GM11168 (cell line): ENCODE results near the gene COL4A2.
"Not testable (repeated sequence)": the region's sequence is repeated elsewhere in the genome, so short reads cannot be mapped to it uniquely, and the experiment has no call there.

Experiments used
- in situ Hi-C: fragments of 300-500 bp; cut with MboI; formaldehyde crosslinking; loops from one replicate; pipeline ENCODE4 v1.12.0; 2022; ENCODE audit warnings: low sequenced_read_pairs; ENCODE audit not compliant: unreplicated experiment

COL4A2 gene

DNA sequence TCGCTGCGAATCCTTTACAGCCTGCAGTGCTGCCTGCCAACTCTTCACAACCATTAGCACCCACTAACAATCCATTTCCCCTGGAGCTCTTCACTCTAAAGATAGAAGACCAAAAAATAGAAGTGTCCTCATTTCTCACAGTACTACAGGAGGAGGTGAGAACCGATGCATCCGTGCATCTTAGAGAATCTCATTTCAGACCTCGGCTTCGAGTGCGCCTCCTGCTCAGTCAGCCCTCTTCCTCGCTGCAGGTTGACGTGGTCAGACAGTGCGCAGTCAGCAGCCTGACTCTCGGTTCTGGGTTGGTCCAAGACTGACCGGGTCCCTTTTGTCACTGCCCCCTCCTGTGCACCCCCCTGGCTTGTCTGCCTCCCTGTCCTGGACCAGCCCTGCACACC is 169.1 kb downstream of the COL4A2 start:
- in situ Hi-C loops: no loop called here

DNA sequence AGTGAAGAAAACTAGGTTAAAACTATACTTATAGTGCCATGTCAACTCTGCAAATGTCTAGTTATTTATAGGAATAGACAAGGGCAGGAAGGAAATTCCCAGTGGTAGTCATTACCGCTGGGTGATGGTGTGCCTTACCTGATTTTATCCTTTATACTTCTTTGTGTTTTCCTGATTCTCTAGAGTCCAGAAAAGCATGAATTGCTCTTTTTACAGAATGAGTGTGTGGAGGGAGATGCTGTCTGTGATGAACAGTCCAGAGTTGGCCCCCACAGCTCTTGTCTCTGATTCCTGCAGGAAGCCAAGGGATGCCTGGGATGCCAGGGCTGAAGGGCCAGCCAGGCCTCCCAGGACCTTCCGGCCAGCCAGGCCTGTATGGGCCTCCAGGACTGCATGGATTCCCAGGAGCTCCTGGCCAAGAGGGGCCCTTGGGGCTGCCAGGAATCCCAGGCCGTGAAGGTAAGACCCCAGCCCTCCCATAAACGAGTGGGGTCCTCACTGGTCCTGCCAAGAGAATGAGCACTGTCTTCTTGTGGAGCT is 170.7 kb downstream of the COL4A2 start:
- in situ Hi-C loops: no loop called here

DNA sequence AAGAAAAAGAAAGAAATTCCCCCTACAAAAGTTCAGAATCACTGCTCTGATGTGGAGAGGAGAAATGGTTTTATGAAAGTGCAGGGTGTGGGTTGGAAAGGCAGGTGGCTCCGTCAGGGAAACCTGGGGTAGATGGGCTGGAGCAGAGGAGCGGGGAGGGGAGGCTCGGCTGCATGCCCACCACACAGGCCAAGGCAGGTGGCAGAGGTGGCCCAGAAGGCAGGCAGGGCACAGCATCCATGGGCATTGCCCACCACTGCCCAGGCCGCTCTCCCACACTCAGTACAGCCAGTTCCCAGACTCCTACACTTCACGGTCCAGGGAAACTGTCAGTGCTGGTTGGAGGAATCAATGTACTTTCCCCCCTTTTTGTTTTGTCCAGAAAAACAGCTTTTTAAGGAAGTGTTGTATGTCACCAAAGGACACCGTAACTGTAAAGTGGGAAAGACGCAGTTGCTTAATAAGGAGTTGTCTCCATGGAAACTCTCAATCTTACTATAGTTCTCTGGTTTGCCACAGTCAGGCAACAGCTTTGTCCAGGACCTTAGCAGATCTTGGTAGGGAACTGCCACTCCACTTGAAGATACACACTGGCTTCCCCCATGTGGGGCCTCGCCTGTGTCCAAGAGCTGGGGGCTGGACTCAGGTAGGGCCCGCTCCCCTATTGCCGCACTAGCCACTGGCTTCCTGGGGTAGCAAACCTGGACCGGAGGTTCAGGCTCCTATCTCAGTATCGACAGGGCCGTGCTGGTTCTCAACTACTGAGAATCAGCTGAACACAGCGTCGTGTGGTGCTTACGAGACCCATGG is 171.5 kb downstream of the COL4A2 start:
- in situ Hi-C loops: no loop called here

DNA sequence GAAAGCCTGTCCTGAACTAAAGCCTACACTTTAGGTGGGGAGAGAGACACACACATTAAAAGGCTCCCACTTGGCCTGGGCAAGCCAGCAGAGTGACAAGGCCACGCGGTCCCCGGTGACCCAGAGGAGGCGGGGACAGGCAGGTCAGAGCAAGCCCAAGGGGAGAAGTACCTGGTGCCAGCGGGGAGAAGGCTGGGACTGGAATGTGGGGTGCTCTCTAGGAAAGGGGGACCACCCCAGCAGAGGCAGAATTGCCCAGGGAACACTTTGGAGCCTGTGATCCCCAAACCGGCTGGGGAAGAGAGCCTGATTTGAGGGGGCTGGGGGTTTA is 172.1 kb downstream of the COL4A2 start:
- in situ Hi-C loops: no loop called here

DNA sequence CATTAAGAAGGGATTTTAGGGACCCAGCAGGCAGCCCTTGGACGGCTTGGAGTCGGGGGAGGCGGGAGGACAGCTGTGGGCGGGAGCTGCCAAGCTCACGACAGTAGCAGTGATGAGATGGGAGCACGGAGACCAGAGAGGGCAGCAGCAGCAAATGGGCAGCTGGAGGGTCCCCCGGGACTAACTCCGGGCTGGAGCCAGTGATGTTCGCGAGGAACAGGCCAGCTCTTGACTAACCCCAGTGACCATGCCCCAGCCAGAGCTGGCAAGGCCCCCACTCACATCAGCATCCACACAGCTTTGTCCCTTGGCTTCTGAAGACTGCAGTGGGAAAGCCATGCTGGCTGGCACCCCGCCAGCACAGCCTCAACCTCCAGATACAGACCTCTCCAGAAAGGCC is 172.6 kb downstream of the COL4A2 start:
- in situ Hi-C loops: no loop called here

DNA sequence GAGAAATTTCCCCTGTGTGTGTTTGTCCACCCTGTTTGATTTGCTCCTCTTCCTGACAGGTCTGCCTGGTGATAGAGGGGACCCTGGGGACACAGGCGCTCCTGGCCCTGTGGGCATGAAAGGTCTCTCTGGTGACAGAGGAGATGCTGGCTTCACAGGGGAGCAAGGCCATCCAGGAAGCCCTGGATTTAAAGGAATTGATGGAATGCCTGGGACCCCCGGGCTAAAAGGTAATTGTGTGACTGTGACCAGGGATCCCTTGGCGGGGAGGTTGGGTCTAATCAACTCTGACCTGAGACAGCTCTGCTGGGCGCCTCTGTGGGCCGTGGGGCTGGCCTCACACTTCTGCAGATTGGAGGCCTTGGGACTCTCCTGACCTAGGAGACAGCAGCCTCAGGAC is 173.1 kb downstream of the COL4A2 start:
- in situ Hi-C loops: no loop called here

DNA sequence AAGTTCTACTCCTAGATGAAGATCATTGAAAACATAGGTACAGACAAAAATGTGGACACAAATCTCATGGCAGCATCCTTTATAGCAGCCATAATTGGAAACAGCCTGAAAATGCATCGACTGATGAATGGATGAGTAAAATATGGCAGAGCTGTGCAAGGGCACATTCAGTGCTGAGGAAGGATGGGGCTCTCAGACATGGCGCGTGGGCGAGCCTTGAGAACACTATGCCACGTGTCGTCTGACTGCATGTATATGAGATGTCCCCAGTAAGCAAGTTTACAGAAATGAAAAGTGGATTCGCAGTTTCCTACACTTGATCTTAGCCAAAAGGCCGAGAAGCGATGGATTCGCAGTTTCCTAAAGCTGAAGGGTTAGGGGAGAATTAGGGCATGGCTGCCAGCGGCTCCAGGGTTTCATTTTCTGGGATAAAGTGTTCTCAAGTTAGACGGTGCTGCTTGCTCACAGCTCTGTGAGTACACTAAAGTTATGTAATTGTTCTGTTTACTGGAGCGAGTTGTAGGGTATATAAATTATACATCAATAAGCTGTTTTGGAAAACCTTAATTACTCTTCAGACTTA is 176.4 kb downstream of the COL4A2 start:
- in situ Hi-C loops: no loop called here

DNA sequence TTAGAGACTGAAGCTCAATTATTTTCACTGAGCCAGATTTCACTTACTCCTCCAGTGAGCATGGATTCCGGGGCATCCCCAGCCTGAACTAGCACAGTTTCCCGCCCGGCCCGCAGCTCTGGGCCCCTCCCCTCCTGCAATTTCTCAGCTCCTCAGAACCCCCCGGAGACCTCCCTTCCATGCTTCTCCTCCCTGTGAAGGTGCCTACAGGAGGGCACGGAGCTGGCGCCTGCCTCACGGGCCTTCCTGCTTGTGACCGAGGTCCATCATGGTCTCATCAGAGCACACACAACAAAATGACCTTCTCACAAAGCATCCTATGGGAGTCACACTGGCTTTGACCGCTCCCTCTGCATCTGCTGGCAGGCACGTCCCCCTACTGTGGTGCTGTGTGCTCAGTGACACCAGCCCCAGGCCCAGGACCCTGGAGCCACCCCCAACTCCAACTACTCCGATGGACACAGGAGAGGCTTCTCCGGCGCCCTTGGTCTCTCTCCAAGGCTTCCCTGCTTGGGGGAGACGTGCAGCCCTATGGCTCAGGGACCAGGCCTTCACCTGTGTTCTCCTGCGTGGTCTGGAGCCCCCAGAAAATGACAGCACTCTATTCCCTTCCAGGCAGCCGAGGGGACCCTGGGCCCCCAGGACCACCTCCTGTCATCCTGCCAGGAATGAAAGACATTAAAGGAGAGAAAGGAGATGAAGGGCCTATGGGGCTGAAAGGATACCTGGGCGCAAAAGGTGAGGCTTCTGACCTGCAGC is 177.4 kb downstream of the COL4A2 start:
- in situ Hi-C loops: no loop called here

DNA sequence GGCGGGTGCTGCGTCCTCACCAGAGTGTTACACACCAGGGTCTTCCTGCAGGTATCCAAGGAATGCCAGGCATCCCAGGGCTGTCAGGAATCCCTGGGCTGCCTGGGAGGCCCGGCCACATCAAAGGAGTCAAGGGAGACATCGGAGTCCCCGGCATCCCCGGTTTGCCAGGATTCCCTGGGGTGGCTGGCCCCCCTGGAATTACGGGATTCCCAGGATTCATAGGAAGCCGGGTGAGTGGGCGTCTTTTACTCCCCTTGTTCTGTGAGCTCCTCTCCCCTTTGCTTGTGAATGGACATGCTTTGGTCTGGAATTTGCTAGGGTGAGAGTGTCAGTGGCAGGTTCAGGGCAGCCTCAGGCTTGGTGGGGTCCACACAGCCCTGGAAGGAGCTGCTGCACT is 178.5 kb downstream of the COL4A2 start:
- in situ Hi-C loops: no loop called here

DNA sequence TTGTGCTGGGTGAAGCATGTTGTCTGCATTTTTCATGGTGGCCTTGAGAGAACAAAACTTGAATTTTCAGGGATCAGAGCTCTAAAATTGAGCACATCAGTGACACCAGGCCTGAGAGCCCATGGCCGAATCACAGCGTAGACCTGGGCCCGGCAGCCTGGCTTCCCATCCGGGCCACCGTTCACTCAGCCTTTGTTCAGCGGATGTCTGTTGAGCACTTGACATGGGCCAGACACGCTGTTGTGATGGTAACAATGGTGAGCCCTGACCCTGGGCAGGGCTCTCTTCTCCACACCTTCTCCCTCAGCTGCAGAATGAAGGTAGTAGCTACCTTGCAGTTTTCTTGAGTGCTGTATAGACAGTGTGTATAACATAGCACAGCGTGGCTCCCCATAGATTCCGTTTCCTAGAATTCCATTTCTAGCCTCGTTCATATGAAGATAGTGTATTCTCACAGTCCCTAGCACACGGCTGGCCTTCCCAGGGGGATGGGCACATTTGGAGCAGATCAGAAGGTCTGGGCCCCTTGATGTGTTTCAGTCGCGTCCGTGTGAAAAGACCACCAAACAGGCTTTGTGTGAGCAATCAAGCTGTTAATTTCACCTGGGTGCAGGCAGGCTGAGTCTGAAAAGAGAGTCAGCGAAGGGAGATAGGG is 179.1 kb downstream of the COL4A2 start:
- in situ Hi-C loops: no loop called here

DNA sequence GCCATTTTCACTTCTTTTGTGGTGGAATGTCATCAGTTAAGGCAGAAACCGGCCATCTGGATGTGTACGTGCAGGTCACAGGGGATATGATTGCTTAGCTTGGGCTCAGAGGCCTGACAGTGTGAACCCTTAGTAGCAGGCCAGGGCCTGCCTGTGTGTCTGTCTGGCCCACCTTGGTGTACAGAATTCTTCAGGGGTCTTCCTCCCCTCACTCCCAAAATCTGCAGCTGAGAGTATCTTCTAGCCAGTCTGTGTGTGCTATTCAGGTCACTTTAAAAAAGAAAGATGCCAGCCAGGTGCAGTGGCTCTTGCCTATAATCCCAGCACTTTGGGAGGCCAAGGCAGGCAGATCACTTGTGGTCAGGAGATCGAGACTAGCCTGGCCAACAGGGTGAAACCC is 179.8 kb downstream of the COL4A2 start:
- in situ Hi-C loops: not testable (repeated sequence)

DNA sequence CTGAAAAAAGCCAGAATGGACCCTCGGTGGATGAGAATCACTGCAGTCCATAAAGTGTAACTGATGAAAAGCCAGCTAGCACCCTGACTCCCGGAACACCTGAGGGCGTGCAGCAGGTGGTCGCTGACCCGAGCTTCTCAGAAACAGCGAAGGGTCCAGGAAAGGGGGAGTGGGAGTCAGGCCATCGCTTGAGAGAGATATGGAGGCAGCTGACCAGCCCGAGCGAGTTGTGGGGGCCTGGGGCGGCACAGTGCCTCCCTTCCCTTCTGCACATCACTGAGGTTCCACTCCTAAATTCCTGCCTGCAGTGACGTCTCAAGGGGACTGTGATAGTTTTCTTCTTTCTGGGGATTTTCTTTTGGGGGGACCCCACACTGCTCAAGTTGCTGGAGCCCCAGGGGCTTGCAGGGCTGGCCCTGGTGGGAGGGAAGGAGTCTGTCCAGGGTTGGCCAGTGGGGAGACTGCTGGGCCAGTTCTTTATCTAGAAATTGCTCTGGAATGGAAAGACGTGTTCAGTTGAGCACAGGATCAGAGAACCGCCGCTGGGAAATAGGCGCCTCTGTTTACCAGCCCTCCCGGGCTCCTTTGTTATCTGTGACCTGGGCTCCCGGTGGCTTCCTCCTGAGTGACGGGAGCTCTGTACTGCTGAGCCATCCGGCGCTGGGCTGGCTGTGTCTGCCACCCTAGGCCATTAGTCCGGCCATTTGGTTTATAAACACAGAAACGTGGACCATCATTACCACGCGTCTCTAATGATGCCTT is 183.1 kb downstream of the COL4A2 start:
- in situ Hi-C loops: no loop called here

DNA sequence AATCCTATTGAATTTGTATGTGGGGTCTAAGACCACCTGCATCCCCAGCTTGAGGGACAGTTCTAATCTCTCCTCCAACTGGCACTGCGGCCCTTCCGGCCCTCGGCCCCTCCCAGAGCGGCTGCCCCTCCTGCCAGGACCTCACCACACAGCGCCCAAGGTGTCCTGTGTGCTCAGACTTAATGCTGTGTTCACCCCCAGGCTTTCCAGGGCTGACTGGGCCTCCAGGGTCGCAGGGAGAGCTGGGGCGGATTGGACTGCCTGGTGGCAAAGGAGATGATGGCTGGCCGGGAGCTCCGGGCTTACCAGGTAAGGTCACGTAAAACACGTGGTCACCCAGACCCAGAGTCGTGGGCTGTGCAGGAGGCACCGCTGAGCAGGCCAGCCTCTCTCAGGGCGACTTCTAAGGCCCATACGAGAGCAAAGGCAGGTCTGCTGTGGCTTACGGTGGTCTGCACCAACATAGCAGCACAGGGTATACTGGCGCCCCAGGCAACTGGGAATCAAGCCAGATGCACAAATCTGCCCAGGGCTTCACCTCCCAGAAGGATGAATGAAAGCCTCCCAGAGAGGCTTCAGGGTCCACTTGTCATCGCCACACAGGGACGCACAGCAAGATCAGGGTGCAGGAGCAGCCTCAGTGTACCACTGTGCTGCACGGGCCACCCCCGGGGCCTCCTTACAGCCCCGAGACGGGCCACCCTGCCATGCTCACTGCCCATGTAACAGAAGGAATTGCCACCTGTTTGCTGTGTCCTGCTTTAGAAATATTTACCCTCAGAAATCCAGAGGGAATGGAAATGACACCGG is 185.0 kb downstream of the COL4A2 start:
- in situ Hi-C loops: no loop called here

DNA sequence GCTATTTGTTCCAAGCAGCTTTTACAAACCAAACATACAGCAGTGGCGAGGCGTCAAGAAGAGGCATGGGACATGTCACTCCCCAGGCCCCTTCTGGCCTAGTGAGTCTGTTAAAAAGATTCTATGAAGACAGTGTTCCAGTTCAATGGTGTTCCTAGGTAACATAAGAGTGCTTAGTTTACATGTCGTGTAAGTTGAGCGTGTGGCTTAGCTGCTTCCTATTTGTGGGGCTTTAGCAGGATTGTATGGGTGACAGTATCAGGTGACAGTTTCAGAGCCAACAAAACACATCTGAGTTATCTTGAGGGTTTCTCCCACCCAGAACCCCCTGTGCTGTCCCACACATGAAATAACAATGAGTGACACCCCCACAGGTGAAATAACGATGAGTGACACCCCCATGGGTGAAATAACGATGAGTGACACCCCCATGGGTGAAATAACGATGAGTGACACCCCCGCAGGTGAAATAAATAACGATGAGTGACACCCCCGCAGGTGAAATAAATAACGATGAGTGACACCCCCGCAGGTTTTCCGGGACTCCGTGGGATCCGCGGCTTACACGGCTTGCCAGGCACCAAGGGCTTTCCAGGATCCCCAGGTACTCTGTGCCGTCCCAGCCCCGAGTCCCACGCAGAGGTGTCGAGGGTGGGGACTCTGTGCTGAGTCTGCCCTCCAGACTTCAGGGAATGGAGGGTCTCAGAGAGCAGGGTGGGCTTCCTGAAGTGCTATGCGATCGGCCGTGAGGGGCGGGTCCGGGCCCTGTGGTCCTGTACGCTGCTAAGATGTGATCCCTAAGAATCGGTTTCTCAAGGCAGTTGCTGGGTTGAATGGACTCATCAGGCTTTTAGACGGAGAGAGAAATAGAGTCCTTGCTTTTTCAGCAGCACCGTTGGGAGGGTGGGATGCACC is 185.9 kb downstream of the COL4A2 start:
- in situ Hi-C loops: no loop called here

DNA sequence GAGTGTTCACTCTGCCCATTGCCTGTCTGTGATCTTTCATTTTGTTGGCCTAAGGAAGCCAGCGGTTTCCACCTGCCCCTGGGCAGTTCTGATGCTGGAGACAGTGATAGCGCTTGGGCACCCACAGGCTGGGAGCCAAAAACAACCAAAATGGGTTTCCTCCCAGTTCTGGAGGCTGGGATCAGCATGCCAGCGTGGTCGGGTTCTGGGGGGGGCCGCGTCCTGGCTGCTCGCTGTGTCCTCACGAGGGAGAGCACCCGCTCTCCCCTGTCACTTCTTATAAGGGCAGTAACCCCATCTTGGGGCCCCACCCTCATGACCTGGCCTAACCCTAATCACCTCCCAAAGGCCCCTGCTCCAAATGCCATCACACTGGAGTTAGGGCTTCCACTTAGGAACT is 186.5 kb downstream of the COL4A2 start:
- in situ Hi-C loops: no loop called here

DNA sequence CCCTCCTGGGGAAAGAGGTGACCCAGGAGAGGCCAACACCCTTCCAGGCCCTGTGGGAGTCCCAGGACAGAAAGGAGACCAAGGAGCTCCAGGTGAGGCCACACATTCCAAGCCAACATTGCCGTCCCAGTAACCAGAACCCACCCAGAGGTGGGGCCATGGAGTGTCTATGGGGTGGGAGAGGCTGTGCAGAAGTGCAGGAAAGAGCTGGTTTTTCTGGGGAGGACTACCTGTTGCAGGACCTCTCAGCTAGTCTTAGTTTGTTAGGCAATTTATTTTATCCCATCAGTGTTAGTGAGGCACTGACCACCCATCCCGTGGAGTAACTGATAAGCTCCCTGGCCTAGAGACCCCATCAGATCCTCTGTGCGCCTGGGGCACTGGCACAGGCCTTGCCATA is 188.3 kb downstream of the COL4A2 start:
- in situ Hi-C loops: no loop called here

DNA sequence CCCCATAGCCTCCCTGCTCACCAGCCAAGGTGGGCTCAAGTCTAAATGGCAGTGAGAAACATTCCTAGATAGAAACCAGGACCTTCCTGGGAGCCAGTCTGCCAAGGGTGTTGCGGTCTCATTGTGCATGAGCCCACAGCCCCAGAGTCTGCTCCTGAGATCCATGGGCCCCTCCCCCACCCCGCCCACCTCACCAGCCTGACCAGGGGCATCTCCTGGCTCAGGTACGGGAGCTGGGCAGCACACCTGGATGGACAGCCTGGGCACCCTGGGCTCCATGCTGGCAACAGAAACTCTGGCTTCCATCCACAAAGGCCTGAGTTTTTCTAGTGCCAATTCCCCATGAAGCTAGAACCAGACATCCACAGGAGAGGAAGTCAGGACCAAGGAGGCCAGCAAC is 188.8 kb downstream of the COL4A2 start:
- in situ Hi-C loops: no loop called here

DNA sequence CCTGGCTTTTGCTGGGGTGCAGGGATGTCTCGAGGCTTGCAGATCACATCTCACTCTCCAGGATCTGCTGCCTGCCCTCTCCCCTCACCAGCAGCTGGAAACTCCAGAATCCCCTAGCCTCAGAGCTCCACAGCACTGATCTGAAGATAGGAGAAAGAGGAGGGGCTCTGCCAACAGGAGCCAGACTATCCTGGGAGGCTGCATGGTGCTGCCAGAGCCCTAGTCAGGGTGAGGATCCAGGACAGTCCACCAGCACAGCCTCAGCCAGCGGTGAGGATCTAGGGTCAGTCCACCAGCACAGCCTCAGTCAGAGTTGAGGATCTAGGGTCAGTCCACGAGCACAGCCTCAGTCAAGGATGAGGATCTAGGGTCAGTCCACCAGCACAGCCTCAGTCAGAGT is 189.2 kb downstream of the COL4A2 start:
- in situ Hi-C loops: no loop called here
